Activated CD8-positive, alpha-beta memory T cell treated with anti-CD3 and anti-CD28 coated beads for 24 hours (primary cell): ENCODE results near the gene STRADA.

Experiments
- DNase-seq: peaks from one replicate; pipeline ENCODE4 v3.0.0-alpha.2; 2020

STRADA gene, protein sequence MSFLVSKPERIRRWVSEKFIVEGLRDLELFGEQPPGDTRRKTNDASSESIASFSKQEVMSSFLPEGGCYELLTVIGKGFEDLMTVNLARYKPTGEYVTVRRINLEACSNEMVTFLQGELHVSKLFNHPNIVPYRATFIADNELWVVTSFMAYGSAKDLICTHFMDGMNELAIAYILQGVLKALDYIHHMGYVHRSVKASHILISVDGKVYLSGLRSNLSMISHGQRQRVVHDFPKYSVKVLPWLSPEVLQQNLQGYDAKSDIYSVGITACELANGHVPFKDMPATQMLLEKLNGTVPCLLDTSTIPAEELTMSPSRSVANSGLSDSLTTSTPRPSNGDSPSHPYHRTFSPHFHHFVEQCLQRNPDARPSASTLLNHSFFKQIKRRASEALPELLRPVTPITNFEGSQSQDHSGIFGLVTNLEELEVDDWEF

DNA sequence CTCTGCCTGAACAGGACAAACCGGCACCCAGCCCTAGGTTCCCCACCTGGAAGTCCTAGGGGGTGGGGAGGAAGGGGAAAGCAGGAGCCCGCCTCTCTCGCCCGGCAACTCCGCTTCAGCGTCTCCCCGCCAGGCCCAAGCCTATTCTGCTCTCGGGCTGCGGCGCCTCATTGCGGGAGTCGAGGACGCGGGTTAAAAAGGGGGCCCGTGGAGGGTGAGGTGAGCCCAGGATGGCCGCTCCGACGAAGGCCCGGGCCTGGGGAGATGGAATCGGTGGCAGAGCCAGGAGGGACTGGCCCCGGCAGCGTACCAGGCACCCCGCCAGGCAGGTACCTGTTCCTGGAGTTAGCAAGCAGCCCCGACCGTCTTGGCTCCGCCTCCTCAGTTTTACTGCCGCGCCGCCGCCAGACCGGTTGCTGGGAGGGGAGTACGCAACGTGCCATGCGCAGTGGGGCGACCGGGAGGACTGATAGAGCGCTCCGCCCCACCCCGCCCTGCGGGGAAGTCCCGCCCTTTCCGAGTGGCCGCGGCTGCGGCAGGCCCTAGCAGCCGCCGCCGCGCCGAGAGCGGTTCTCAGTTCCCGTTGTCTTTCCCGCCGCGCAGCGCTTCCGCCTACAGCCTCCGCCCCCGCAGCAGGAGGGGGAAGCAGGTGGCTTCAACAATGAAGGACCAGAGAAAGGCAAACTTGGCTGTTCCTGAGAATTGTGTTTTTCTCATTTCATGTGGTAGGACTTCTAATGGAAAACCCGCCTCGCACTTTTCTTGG lies at the start of gene STRADA:
STRADA (minus strand) TSS at position 392 of the 766 bp plus-strand sequence. CDS start 13,430 bp downstream, outside the sequence.
- DNase-seq: peak; percentile 99

DNA sequence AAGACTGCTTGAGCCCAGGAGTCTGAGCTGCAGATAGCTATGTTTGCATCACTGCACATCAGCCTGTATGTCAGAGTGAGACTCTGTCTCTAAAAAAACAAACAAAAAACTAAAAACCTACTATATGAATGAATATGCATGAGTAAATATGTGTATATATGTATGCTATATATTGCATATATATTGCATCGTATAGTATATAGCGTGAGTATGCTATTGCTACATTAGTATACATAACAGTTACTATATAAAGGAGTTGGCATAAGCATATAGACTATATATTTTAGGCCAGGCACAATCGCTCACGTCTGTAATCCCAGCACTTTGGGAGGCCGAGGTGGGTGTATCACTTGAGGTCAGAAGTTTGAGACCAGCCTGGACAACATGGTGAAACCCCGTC lies 48.5 kb upstream of the STRADA start:
- DNase-seq: no peak

DNA sequence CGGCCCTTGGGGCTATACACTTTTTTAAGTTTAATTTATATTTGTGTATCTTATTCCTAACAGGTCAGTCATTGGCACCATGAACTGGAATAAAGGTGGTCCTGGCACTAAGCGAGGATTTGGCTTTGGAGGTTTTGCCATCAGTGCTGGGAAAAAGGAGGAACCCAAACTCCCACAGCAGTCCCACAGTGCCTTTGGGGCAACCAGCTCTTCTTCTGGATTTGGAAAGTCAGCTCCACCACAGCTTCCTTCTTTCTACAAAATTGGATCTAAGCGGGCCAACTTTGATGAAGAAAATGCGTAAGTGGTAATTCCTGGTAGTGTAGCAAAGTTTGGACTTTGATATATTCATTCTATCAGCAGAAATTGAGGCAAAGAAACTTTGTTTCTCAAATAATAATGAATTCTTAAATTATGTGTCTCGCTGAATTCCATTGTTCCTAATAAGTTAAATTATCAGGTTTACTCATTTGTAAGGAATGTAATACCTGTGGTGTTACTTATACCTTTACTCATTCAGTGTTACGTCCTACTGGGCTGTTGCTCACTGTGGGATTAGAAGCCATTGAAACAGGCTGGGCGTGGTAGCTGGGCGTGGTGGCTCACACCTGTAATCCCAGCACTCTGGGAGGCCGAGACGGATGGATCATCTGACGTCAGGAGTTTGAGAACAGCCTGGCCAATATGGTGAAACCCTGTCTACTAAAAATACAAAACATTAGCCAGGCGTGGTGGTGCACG lies 45.5 kb upstream of the STRADA start:
- DNase-seq: no peak

DNA sequence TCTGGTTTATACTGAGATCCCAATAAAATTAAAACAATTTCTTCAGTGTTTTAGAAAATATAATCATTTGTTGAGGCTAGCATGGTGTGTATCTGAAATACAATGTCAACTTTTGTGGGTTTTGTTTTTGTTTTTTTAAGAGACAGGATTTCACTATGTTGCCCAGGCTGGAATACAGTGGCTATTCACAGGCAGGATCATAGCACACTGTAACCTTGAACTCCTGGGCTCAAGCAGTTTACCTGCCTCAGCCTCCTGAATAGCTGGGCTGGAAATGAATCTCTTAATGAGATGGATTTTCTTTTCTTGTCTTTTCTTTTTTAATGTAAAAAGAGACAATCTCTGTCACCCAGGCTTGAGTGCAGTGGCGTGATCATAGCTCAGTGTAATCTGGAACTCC lies 44.5 kb upstream of the STRADA start:
- DNase-seq: no peak

DNA sequence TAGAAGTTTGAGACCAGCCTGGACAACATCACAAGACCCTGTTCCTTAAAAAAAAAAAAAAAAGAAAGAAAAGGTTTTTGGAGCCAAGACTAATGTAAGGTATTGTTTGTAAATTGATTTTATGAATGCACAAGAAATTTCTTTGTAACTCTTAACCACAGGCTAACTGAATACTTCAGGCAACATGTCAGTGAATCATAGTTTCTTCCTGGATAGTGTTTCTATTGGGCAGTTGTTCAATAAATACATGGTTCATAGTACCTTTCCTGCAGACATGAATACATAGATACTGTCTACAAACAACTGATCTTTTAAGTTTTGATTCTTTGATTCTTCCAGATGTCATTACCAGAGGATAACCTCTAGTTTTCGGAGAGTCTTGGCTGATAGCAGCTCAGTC lies 44.0 kb upstream of the STRADA start:
- DNase-seq: no peak

DNA sequence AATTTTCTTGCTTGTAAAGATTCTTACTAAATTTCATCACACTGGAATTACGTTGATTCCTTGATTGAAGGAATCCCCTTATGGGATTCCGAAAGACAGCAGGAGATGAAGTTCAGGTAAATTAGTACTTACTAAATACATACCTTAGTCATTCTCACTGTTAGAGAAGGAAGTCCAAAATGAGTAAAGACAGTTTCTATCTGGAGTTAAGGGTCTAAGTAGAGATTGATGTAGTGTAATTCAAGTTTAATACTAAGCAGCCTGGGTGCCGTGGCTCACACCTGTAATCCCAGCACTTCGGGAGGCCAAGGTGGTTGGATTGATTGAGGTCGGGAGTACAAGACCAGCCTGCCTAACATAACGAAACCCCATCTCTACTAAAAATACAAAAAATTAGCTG lies 41.9 kb upstream of the STRADA start:
- DNase-seq: no peak

DNA sequence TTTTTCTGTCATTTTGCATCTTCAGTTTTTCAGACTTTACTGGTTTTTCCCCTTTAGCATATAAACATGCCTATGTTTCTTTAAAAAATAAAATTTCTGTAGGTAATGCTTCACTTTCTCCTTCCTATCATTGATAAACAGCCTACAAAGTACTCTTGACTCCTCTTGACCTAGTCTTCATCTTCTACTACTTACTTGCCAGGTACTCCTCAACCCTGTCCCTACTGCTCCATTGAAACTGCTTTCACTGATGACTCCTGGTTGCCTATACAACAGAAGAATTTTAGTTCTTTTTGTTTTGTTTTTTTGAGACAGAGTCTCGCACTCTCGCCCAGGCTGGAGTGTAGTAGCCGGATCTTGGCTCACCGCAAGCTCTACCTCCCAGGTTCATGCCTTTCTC lies 39.3 kb upstream of the STRADA start:
- no peak for DNase-seq

DNA sequence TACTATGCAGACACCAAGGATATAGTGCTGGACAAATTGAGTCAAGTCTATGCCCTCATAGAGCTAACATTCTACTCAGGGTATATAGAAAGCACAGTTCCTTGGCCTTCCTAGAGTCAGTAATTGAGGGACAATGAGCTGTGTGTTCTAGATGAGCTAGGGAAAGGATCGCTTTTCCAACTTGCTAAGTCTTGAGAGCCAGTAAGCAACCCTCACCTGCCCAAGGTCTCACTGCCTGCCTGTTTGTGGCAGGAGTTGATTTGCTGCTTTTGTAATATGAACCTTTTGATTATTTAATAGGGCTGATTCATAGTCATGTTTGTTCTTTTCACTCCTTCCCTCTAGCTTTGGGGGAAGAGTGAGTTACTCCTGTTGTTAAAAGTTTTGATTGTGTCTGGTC lies 38.9 kb upstream of the STRADA start:
- DNase-seq: no peak

DNA sequence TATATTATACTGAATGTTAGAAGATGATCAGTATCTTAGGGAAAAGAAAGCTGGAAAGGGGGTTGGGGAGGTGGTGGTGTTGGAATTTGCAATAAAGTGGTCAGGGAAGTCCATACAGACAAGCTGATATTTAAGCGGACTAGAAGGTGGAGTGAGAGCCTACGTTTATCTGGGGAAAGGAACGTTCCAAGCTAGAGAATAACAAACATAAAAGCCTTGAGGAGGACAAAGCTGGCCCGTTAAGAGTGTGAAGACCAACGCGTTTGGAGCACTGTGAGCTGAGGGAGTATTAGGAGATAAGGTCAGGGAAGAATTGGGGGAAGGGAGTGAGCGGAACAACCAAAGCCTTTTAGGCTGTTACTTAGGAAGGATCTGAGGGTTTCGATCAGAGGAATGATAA lies 33.8 kb upstream of the STRADA start:
- DNase-seq: no peak

DNA sequence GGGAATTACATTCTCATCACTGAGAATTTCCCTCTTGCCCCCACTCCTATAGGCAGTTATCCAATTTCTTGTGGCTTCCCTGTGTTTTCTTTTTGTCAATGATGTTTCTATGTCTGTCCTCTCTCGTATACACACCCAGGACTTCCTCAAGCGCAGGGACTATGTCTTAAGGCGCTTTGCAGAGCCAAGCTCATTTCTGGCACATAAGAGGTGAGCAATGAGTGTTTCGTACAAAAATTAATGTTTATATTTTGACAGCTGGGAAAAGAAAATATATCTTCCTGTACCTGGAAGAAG lies 33.3 kb upstream of the STRADA start:
- no peak for DNase-seq

DNA sequence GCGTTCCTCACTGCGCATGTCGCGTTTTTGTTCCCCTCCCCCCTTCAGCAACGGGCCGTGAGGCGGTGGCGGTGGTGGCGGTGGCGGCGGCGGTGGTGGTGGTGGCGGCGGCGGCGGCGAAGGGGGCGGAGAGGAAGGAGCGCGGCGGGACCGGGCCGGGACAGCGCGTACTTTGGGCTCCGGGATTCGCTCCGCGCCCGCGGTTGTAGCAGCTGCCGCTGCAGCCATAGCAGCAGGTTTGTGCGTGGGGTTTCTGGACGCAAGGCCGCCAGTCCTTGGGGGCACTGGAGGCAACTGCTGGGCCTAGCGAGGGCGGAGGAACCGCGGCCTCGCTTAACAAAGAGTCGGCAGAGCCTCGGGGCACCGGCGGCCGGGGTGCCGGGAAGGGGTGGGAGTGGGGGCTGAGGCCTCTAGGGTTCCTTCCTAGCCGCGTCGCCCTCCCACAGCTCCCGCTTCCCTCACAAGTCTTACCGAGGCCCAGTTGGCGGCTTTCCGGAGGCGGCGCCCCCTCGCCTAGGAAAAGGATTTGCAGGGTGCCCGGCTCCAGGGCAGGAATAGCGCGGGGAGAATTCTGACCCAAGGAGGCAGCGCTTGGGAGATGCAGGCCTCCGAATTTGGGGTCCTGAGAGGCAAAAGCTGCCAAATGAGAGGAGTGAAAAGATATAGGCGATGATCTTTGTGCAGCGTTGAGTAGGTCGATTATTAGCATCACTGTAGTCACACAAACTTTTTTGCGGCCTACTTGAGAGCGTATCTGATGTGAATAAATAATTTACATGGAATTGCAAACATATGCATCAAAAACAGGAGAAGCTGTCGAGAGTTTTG lies 32.8 kb upstream of the STRADA start, which contains the start of gene DDX42:
DDX42 (plus strand) TSS at position 30 of the 828 bp plus-strand sequence. CDS start 12,880 bp downstream, outside the sequence.
- no peak for DNase-seq

DNA sequence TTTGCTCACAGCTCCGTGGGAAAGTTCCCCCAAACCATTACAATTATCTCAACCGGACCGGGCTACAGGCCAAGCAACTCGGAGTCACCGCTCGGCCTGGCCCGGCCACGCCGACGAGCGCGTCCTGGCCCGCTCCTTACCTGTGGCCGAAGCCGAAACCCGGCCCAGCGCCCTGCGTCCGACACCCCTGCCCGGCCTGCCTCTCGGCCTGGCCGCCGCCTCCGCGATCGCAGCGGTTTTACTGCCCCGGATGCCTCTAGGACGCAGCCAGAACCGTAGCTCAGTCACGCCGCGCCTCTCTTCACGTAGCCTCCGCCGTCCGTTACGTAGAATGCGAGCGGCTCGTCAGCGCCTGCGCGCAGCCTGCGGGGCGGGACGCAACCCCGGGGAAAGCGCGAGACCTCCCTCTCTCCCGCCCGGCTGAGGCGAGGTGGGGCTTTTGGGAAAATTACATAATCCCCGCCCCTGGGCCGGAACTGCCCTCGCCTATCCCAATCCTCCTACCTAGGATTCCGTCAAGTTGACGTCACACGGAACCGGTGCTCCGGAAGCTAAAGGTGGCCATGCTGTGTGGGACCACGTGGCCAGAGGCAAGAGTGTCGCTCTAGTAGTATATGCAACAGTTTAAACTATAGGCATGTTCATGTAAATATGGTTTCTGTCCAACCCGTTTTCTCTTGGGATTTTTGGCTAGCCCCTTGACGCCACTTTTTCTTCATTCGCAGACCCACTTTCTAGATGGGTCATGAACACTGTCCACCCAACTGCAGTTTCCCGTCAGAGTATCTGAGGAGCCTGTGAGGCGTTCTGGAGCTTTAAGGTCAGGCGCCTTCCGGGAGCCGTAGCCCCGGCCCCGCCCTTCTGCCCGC lies 31.9 kb upstream of the STRADA start, which contains the start of gene CCDC47:
CCDC47 (minus strand) TSS at position 326 of the 869 bp plus-strand sequence. CDS start 7,422 bp downstream, outside the sequence.
- peak; percentile 98 for DNase-seq

DNA sequence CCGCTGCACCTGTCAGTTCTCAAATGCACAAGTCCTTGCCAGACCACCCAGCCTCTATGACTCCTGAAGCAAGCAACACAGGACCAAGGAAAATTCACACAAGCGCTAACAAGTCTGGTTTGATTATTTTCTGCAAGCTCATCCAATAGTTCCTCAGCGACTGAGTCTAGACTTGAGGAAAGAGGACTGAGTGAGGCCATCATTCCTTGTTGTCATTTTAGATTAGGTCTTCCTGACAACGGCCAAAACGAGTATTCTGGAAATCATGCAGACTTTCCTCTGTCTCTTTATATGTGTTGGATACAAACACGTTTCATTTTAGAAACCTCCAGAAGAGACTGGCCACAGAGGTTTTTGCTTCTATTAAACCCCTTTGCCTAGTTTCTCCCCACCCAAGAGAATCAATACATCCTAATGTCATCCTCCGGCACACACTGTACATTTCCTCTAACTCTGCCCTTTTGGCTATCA lies 31.2 kb upstream of the STRADA start:
- no peak for DNase-seq

DNA sequence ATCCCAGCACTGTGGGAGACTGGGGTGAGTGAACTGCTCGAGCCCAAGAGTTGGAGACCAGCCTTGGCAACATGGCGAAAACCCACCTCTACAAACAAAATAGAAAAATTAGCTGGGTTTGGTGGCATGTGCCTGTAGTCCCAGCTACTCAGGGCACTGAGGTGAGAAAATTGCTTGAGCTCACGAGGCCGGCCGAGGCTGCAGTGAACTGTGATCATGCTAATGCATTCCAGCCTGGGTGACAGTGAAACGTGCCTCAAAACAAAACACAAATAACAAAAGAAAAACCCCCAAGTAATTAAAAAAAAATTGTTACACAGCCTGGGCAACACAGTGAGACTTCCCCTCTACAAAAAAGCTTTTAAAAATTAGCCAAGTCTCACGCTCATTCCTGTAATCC lies 26.8 kb upstream of the STRADA start:
- DNase-seq: no peak

DNA sequence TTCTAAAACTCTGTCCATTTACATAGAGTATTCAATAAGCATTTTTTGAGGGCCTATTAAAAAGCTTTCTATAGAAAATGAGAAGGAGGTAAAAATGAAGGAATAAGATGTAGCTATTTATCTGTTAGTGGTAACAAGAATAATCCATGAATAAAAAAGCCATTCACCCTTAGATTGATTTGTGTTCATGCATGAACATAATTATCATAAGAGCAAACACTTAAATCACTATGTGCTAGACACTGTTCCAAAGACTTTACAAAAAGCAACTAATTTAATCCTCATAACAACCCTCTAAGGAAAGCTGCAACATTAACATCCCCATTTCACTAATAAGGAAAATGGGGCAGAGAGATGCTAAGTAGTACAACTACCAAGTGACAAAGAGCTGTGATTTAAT lies 25.2 kb upstream of the STRADA start:
- DNase-seq: no peak

DNA sequence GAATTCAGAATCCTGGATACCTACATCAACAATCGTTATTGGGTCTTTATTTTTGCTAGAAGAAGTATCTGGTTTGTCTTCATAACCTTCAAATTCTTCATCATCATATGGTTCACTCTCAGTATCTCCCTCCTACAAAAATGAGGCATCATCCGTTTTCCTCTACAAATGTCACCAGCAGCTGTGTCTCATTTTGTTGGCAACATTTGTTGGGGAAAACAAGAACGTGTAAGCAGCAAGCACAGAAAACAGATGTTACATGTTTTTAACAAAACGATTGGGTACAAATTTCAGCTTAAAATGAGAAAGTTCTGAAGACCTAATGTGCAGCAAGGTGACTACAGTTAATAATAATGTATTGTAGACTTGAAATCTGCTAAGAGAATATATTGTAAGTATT lies 23.1 kb upstream of the STRADA start:
- DNase-seq: no peak

DNA sequence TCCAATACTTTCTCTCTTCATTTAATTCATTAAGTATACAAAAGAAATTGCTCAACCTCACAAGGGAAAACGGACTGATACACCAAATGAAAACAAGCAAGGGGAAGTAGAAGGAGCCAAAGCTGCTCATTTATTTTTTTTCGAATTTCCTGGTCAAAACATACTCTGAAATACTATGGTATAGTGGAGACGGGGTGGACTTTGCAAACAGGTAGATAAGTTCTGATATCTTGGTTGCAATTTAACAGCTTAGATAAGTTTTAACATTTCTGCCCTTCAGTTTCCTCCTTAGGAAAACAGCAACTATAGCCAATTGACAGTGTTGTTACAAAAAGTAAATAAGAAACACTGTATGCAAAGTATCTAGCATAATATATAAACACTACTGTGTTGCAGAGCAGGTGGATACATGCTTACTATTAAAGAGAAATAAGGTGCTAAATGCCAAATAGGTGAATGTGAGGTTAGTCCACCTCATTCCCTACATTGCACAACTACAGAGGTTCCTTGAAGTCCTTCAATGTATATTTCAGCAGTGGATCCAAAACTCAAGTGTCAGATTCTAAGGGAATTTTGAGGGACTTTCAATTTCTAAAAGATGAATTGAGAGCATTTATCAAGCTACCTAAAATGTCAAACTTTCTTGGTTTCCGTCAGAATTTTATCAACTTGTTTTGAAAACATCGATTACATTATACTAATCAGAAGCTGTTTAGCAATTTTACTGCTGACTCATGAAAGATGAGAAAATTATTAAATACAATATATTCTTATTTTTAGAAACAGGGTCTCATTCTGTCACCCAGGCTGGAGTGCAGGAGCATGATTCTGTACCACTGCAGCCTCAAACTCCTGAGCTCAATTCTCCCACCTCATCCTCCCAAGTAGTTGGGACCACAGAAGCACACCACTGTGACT lies 20.8 kb upstream of the STRADA start:
- no peak for DNase-seq

DNA sequence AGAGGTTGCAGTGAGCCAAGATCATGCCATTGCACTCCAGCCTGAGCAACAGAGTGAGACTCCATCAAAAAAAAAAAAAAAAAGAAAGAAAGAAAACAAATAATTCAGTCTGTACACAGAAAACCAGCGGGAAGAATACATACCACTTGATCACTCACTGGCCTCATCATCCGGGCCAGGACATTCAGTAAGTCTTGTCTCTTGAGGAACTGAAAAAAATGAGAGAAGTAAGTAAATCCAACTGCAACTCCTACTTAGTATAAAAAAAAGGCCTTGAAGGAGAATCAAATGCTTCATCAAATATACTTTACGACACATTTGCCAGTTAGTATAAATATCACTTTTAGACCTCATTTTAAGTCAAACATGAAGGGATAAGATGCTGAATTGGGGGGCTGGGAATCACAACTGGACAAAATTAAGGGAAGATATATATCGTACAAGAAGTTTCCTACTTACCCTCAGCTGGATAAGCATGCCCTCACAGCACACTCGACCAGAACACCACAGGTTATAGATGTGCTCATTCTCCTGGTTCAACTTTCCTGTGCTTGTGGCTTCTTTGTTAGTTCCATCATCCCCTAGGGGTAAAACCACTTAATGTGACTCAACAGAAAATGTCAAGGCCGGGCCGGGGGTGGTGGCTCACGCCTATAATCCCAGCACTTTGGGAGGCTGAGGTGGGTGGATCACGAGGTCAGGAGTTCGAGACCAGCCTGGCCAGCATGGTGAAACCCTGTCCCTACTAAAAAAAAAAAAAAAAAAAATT lies 19.4 kb upstream of the STRADA start:
- no peak for DNase-seq

DNA sequence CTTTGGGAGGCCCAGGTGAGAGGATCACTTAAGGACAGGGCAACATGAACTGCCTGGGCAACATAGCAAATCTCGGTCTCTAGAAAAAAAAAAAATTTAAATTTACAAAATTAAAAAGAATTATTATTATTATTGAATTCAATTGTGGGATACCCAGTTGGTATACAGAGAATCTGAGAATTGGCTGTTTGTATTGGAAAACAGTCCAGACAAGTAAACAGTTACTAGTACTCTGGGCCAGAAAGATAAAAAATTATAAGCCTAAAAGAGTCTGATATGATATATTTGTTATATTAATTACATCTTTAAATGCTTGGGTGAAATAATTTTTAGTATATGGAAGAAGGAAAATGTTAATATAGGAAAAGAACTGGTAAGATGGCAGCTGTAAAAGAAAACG lies 16.8 kb upstream of the STRADA start:
- no peak for DNase-seq
